Femur (tissue), 1 donor: ENCODE measurements around the gene ALPK1.
"Not testable (repeated sequence)": the region's sequence is repeated elsewhere in the genome, so short reads cannot be mapped to it uniquely, and the experiment has no call there.

Experiments used
- DNase-seq: peaks from one replicate; pipeline ENCODE4 v3.0.0-alpha.2; 2017

Gene ALPK1

GRCh38 chr4:112284662-112285411, 12.3 kb upstream of the ALPK1 start:
- DNase-seq, result peak; percentile 28

GRCh38 chr4:112287258-112287989, 9.7 kb upstream of the ALPK1 start:
- DNase-seq, result no peak

- DNase-seq, result no peak
Observed at GRCh38 chr4:112288455-112288854, 8.7 kb upstream of the ALPK1 start.

- no peak for DNase-seq
Observed at GRCh38 chr4:112289407-112290253, 7.5 kb upstream of the ALPK1 start.

- no peak for DNase-seq
Observed at GRCh38 chr4:112290341-112290740, 6.8 kb upstream of the ALPK1 start.

- DNase-seq, result no peak
Observed at GRCh38 chr4:112299721-112300120, 2.6 kb downstream of the ALPK1 start.

GRCh38 chr4:112302320-112303274, 5.4 kb downstream of the ALPK1 start:
- DNase-seq, result no peak

GRCh38 chr4:112305477-112305876, 8.3 kb downstream of the ALPK1 start:
- DNase-seq, result not testable (repeated sequence)

- not testable (repeated sequence) for DNase-seq
Observed at GRCh38 chr4:112309263-112309791, 12.2 kb downstream of the ALPK1 start.

GRCh38 chr4:112311516-112311915, 14.3 kb downstream of the ALPK1 start:
- no peak for DNase-seq

GRCh38 chr4:112312610-112313239, 15.6 kb downstream of the ALPK1 start:
- DNase-seq, result no peak

- DNase-seq, result no peak
Observed at GRCh38 chr4:112315446-112315845, 18.3 kb downstream of the ALPK1 start.

GRCh38 chr4:112316360-112316759, 19.2 kb downstream of the ALPK1 start:
- no peak for DNase-seq

GRCh38 chr4:112318239-112319142, 21.3 kb downstream of the ALPK1 start:
- no peak for DNase-seq

- peak; percentile 62 for DNase-seq
Observed at GRCh38 chr4:112321776-112322684, 24.9 kb downstream of the ALPK1 start.

GRCh38 chr4:112322866-112323265, 25.7 kb downstream of the ALPK1 start:
- no peak for DNase-seq

- DNase-seq, result no peak
Observed at GRCh38 chr4:112325530-112325929, 28.4 kb downstream of the ALPK1 start.

GRCh38 chr4:112327965-112328733, 31.0 kb downstream of the ALPK1 start:
- DNase-seq, result no peak
